Measurements from ENCODE around the gene RAET1L.

- TF ChIP-seq CTCF (IDR thresholded peaks at IDR 0.05; ENCODE audit: extremely low read depth in 1 of 2, insufficient read depth in 1 of 2, low read depth in 1 of 2, low read length in 2 of 2) (no peak), EZH2 (IDR thresholded peaks at IDR 0.05; ENCODE audit: borderline replicate concordance, low read depth, low read length, severe bottlenecking) (no peak), POLR2A (IDR thresholded peaks at IDR 0.05; ENCODE audit: low read depth, low read length) (no peak), GATA2 (IDR thresholded peaks at IDR 0.05; ENCODE audit: insufficient read depth, insufficient read length, low read depth, low read length) (no peak), MAX (IDR thresholded peaks at IDR 0.05; ENCODE audit: insufficient read depth, insufficient read length) (no peak), MYC (IDR thresholded peaks at IDR 0.05; ENCODE audit: low read depth, low read length) (no peak), POLR2AphosphoS5 (IDR thresholded peaks at IDR 0.05; ENCODE audit: insufficient read depth, low read depth, low read length) (no peak)
Observed at GRCh38 chr6:150055131-150055530, 29.8 kb upstream of the RAET1L start.
